Bronchial epithelial cell (primary cell): ENCODE measurements around the gene SERPINB1. TPM values are rescaled to one million over a fixed set of nuclear protein-coding genes. Genes with fewer than 3 reads are reported as not detected.
"Not testable (repeated sequence)": the region's sequence is repeated elsewhere in the genome, so short reads cannot be mapped to it uniquely, and the experiment has no call there.

Source experiments
- DNase-seq: peaks from one replicate; pipeline ENCODE4 v3.0.0-alpha.2; 2010; ENCODE audit warnings: low read depth
- FAIRE-seq: peaks from 2 replicates; lab custom pipeline; 2011; peaks lifted over from hg19 to GRCh38; lab: Jason Lieb, UNC
- H3K27me3 ChIP-seq: 2 replicates; pipeline ENCODE4 v1.5.1; 2011; ENCODE audit warnings: low read length; ENCODE audit not compliant: control insufficient read depth, insufficient read depth
- H3K36me3 ChIP-seq: 2 replicates; pipeline ENCODE4 v1.5.1; 2011; ENCODE audit warnings: low read length; ENCODE audit not compliant: control insufficient read depth, insufficient read depth
- H3K4me3 ChIP-seq: 2 replicates; pipeline ENCODE4 v1.5.1; 2011; ENCODE audit warnings: mild to moderate bottlenecking, low read depth, low read length, control low read depth
- total RNA-seq: library from RNA; depleted of rRNA; stranded (reverse); fragments of >200 nt; gene quantifications from 2 replicates; pipeline ENCODE4 v1.2.1, GENCODE V29; 2014
- TF ChIP-seq, protein P1 (sequence below): IDR thresholded peaks from 2 replicates; pipeline ENCODE4 v1.5.1; 2011; ENCODE audit warnings: mild to moderate bottlenecking, moderate library complexity, low read length, control low read depth, inconsistent platforms; ENCODE audit not compliant: insufficient read depth, severe bottlenecking

Gene SERPINB1
- total RNA-seq, 1 donor from 2014 or later = 142 TPM

DNA sequence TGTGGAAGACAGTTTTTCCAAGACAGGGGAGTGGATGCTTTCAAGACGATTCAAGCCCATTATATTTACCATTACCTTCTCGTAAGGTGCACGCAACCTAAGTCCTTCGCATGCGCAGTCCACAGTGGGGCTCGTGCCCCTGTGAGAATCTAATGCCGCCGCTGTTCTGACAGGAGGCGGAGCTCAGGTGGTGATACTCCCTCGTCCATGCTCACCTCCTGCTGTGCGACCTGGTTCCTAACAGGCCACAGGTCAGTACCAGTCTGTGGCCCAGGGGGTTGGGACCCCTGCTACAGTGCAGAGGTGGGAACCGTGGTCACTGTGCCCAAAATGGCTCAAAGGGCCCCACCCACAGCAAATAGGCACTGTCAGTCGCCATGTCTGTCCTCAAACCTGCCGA lies 36.6 kb downstream of the SERPINB1 start:
- FAIRE-seq (no peak), DNase-seq (no peak)
- H3K4me3 ChIP-seq = no peak overlapping the region
- TF ChIP-seq, protein P1, sequence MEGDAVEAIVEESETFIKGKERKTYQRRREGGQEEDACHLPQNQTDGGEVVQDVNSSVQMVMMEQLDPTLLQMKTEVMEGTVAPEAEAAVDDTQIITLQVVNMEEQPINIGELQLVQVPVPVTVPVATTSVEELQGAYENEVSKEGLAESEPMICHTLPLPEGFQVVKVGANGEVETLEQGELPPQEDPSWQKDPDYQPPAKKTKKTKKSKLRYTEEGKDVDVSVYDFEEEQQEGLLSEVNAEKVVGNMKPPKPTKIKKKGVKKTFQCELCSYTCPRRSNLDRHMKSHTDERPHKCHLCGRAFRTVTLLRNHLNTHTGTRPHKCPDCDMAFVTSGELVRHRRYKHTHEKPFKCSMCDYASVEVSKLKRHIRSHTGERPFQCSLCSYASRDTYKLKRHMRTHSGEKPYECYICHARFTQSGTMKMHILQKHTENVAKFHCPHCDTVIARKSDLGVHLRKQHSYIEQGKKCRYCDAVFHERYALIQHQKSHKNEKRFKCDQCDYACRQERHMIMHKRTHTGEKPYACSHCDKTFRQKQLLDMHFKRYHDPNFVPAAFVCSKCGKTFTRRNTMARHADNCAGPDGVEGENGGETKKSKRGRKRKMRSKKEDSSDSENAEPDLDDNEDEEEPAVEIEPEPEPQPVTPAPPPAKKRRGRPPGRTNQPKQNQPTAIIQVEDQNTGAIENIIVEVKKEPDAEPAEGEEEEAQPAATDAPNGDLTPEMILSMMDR = no peak
- H3K36me3 ChIP-seq = no peaks in the 10 kb centered on the region
- no peaks in the 10 kb centered on the region for H3K27me3 ChIP-seq

DNA sequence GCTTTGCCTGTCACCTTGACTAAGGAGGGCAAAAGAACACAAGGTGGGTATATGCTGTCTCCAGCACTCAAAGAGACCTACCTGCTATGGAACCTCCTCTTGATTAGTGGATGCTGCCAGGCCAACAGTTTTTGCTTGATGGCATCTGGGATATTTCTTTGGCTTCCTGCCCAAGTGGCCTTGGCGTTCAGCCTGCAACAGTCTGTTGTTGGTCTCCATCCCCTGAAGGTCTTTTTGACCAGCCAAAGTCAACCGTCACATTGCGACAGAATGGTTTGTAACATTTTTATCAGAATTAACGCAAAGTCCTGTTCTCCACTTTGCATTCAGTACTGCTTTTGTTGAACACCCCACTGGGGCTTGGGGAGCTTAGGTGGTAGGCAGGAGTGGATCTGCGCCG lies 37.1 kb downstream of the SERPINB1 start:
- DNase-seq = no peak
- TF ChIP-seq, protein P1 = no peak
- no peaks in the 10 kb centered on the region for H3K36me3 ChIP-seq
- no peak for FAIRE-seq
- no peak overlapping the region for H3K4me3 ChIP-seq
- no peaks in the 10 kb centered on the region for H3K27me3 ChIP-seq

DNA sequence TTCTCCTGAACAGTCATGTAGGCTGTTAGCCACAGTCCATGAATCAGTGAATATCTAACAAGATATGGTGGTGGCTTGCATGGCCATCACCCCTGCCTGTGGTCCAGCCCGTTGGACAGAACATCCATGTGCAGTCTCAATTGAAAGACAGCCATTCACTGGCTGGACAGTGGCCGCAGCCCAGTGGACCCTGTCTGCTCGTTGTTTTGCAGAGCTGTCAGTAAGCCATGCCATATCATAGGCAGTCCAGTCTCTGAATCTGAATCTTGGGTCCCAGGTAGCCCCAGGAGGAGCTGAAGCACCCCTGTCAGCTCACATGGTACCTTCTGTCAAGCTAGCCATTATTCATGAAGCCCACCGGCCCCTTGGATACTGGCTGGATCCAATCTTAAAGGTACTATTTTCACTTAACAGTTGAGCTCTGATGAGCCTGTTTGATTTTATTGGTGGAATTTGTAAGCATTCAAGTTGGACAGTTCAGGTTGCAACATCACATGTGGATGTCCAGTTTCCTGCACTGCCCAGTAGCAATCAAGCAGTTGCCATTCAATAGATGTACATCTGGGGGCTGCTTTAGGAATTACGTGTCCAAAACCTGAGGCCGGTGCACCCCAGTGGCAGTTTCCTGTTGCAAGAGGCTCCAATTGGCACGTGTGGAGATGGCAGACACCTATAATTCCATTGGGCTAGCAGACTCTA lies 37.8 kb downstream of the SERPINB1 start:
- FAIRE-seq (no peak), DNase-seq (no peak)
- TF ChIP-seq, protein P1 = no peak
- H3K4me3 ChIP-seq = no peak overlapping the region
- no peaks in the 10 kb centered on the region for H3K36me3 ChIP-seq
- H3K27me3 ChIP-seq = no peaks in the 10 kb centered on the region

DNA sequence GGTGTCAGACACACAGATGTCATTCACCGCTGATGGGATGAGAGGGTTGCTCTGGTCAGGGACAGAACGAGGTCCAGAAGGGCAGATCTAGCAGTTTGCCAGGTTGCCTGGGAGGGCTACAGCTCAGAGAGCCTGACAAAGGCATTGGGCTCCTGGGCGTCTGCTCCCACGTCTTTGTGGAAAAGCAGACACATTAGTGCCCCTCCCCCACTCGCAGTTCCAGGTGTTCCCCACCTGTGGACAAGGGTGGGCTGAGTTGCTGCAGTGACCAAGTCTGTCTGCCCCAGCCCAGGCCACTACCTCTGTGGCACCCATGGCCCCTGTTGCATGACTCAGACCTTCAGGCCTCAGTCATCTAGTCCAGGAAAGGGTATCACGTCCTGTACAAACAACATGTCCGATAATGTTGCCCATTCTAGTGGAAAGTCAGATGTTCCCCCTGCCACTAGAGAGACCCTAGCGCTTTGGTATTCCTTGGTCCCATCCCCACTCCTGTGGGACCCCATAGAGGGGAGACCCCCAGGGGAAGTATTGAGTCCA lies 39.1 kb downstream of the SERPINB1 start:
- FAIRE-seq = no peak
- Histone ChIP-seq H3K27me3 (no peaks in the 10 kb centered on the region), H3K36me3 (no peaks in the 10 kb centered on the region), H3K4me3 (no peak overlapping the region)
- no peak for DNase-seq
- TF ChIP-seq, protein P1 = no peak

DNA sequence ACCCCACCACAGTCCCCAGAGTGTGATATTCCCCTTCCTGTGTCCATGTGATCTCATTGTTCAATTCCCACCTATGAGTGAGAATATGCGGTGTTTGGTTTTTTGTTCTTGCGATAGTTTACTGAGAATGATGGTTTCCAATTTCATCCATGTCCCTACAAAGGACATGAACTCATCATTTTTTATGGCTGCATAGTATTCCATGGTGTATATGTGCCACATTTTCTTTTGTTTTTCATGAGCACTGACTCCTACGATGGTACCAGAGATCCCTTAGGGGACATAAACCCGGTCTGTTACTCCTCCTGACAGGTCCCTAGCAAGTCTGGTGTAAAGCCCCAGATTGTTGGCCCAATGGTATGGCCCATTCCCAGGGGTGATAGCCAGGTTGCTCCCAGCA lies 40.0 kb downstream of the SERPINB1 start:
- not testable (repeated sequence) for H3K27me3 ChIP-seq, H3K36me3 ChIP-seq, FAIRE-seq, DNase-seq, H3K4me3 ChIP-seq

DNA sequence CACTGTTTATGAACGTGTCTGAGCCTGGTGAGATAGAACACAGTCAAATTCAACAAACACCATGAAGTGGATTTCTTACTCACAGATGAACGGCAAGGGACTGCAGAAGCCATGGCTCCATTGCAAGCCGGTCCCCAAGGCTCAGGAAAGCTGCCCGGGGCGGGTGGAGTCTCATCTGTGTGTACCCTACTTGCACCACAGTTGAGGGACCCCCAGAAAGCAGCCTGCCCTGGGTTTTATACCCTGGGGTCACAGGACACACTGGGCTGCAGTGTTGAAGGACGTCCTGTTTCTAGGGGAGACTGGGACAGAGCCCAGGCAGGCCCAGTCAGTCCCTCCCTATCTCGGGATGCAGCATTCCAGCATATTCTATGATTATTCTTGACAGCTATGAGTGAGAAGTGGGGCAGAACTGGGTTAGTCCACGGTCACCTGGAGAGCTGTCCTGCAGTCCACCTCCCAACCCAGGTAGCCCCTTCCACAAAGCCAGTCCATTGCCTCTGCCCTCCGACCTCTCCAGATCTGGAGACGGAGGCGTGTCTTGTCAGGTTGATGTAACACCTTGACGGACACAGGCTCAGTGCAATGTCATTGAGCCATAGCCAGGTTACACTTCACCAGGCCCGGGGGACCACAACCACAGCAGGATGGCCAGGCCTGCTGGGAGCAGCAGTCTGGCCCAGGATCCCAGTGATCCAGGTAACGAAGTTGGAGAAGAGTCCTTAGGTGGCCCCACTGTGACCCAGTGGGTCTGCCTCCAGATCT lies 40.9 kb downstream of the SERPINB1 start:
- Histone ChIP-seq H3K4me3 (no peak overlapping the region), H3K36me3 (no peaks in the 10 kb centered on the region), H3K27me3 (no peaks in the 10 kb centered on the region)
- DNase-seq (no peak), FAIRE-seq (no peak)
- TF ChIP-seq, protein P1 = no peak
